ENCODE data around the gene RABL2B.

The RABL2B gene

GRCh38 chr22:50722048-50722701 lies 61.3 kb downstream of the RABL2B start:
- no peak for TF ChIP-seq CTCF (conservative IDR thresholded peaks at IDR 0.05; ENCODE audit: low read length)
- no peak for TF ChIP-seq EZH2phosphoT487 (IDR thresholded peaks at IDR 0.05; ENCODE audit: borderline replicate concordance)
- Histone ChIP-seq H3K9me3 (ENCODE audit: insufficient read depth, low read depth, low read length) (no peaks in the 10 kb centered on the region), H3K4me1 (ENCODE audit: insufficient read depth, low read length, poor library complexity, severe bottlenecking) (no peaks in the 10 kb centered on the region), H3K4me3 (ENCODE audit: low read length, poor library complexity, severe bottlenecking) (no peak overlapping the region), H3F3A (ENCODE audit: low read depth) (no peaks in the 10 kb centered on the region), H3K79me2 (ENCODE audit: insufficient read depth, low read length) (no peaks in the 10 kb centered on the region), H3K36me3 (ENCODE audit: insufficient read depth, low read length) (peaks cover 10% of the 10 kb centered on the region; the same call in 1 of the 2 replicates), H4K20me1 (ENCODE audit: insufficient read depth, low read length, poor library complexity, severe bottlenecking) (no peaks in the 10 kb centered on the region), H3K27me3 (ENCODE audit: insufficient read depth, low read length, poor library complexity, severe bottlenecking) (no peaks in the 10 kb centered on the region), H3K9ac (ENCODE audit: low read depth, low read length, poor library complexity, severe bottlenecking) (no peak overlapping the region), H3K4me2 (ENCODE audit: low read depth, low read length, poor library complexity, severe bottlenecking) (no peak overlapping the region), H3K9me2 (replicated peaks; ENCODE audit: low read depth, low read length) (no peaks in the 10 kb centered on the region), H2AFZ (ENCODE audit: low read length) (no peak overlapping the region)

DNA sequence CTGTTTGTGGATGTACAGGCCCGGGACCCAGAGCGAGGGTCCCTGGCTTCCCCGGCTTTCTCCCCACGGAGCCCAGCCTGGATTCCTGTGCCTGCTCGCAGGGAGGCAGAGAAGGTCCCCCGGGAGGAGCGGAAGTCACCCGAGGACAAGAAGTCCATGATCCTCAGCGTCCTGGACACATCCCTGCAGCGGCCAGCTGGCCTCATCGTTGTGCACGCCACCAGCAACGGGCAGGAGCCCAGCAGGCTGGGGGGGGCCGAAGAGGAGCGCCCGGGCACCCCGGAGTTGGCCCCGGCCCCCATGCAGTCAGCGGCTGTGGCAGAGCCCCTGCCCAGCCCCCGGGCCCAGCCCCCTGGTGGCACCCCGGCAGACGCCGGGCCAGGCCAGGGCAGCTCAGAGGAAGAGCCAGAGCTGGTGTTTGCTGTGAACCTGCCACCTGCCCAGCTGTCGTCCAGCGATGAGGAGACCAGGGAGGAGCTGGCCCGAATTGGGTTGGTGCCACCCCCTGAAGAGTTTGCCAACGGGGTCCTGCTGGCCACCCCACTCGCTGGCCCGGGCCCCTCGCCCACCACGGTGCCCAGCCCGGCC lies 62.1 kb downstream of the RABL2B start:
- H3K36me3 ChIP-seq (ENCODE audit: insufficient read depth, low read length): peaks cover 10% of the 10 kb centered on the region; the same call in 1 of the 2 replicates
- no peaks in the 10 kb centered on the region for H3K9me2 ChIP-seq (replicated peaks; ENCODE audit: low read depth, low read length)
- H3F3A ChIP-seq (ENCODE audit: low read depth): no peaks in the 10 kb centered on the region
- H3K9ac ChIP-seq (ENCODE audit: low read depth, low read length, poor library complexity, severe bottlenecking): no peak overlapping the region
- no peaks in the 10 kb centered on the region for H3K79me2 ChIP-seq (ENCODE audit: insufficient read depth, low read length)
- no peaks in the 10 kb centered on the region for H3K4me1 ChIP-seq (ENCODE audit: insufficient read depth, low read length, poor library complexity, severe bottlenecking)
- TF ChIP-seq EZH2phosphoT487 (IDR thresholded peaks at IDR 0.05; ENCODE audit: borderline replicate concordance) (no peak), CTCF (conservative IDR thresholded peaks at IDR 0.05; ENCODE audit: low read length) (no peak)
- H3K27me3 ChIP-seq (ENCODE audit: insufficient read depth, low read length, poor library complexity, severe bottlenecking): no peaks in the 10 kb centered on the region
- no peak overlapping the region for H3K4me3 ChIP-seq (ENCODE audit: low read length, poor library complexity, severe bottlenecking)
- no peaks in the 10 kb centered on the region for H3K9me3 ChIP-seq (ENCODE audit: insufficient read depth, low read depth, low read length)
- H2AFZ ChIP-seq (ENCODE audit: low read length): no peak overlapping the region
- no peak overlapping the region for H3K4me2 ChIP-seq (ENCODE audit: low read depth, low read length, poor library complexity, severe bottlenecking)
- H4K20me1 ChIP-seq (ENCODE audit: insufficient read depth, low read length, poor library complexity, severe bottlenecking): no peaks in the 10 kb centered on the region

- Histone ChIP-seq H2AFZ (ENCODE audit: low read length) (no peak overlapping the region), H3K4me1 (ENCODE audit: insufficient read depth, low read length, poor library complexity, severe bottlenecking) (no peaks in the 10 kb centered on the region), H3K27me3 (ENCODE audit: insufficient read depth, low read length, poor library complexity, severe bottlenecking) (no peaks in the 10 kb centered on the region), H4K20me1 (ENCODE audit: insufficient read depth, low read length, poor library complexity, severe bottlenecking) (no peaks in the 10 kb centered on the region), H3K79me2 (ENCODE audit: insufficient read depth, low read length) (no peaks in the 10 kb centered on the region), H3K9me3 (ENCODE audit: insufficient read depth, low read depth, low read length) (no peaks in the 10 kb centered on the region), H3K4me2 (ENCODE audit: low read depth, low read length, poor library complexity, severe bottlenecking) (no peak overlapping the region), H3K9me2 (replicated peaks; ENCODE audit: low read depth, low read length) (no peaks in the 10 kb centered on the region), H3F3A (ENCODE audit: low read depth) (no peaks in the 10 kb centered on the region), H3K4me3 (ENCODE audit: low read length, poor library complexity, severe bottlenecking) (no peak overlapping the region), H3K36me3 (ENCODE audit: insufficient read depth, low read length) (peaks cover 10% of the 10 kb centered on the region; the same call in 1 of the 2 replicates), H3K9ac (ENCODE audit: low read depth, low read length, poor library complexity, severe bottlenecking) (no peak overlapping the region)
- TF ChIP-seq EZH2phosphoT487 (IDR thresholded peaks at IDR 0.05; ENCODE audit: borderline replicate concordance): no peak
- TF ChIP-seq CTCF (conservative IDR thresholded peaks at IDR 0.05; ENCODE audit: low read length): no peak
These were observed 62.9 kb downstream of the RABL2B start for GRCh38 chr22:50720301-50721256.

Measured in Loucy (cell line).